Measurements from ENCODE around the gene RASL12. TPM values are rescaled to one million over a fixed set of nuclear protein-coding genes. Genes with fewer than 3 reads are reported as not detected.
"Not testable (repeated sequence)": the region's sequence is repeated elsewhere in the genome, so short reads cannot be mapped to it uniquely, and the experiment has no call there.

RASL12 gene
- total RNA-seq, 2 experiments from 2014 or later: not detected

- no peak overlapping the region for H3K4me3 Mint-ChIP-seq
- H3K9me3 Mint-ChIP-seq: no peaks in the 10 kb centered on the region
- ChIA-PET POLR2A (interaction anchor here (1.6 to 2.3 kb wide), 2 partner anchors 243 to 250 kb away, joined by 6 to 7 read pairs; partner anchors contain the start of gene RNU5B-1), CTCF (interaction anchor here (0.8 to 4.7 kb wide), 7 partner anchors 12 to 231 kb away, joined by 3 to 18 read pairs (median 6); no protein-coding TSS in a partner anchor)
- H3K27ac Mint-ChIP-seq: no peak overlapping the region
- DNase-seq: peak; percentile 66
- H3K36me3 Mint-ChIP-seq (ENCODE audit: low read depth): no peaks in the 10 kb centered on the region
- peaks cover 18% of the 10 kb centered on the region for H3K4me1 Mint-ChIP-seq
- H3K27me3 Mint-ChIP-seq: no peaks in the 10 kb centered on the region
Measured at GRCh38 chr15:65054333-65055200, 13.2 kb downstream of the RASL12 start.

GRCh38 chr15:65052956-65053355 is 14.8 kb downstream of the RASL12 start:
- CTCF ChIA-PET: interaction anchor here (0.6 to 4.7 kb wide), 3 partner anchors 26 to 49 kb away, joined by 3 to 18 read pairs (median 7); no protein-coding TSS in a partner anchor
- POLR2A ChIA-PET: interaction anchor here (0.9 to 1.2 kb wide), 2 partner anchors 133 to 252 kb away, joined by 3 to 4 read pairs; partner anchors contain the start of genes CLPX and RNU5B-1
- Mint-ChIP-seq H3K4me1 (peaks cover 22% of the 10 kb centered on the region), H3K36me3 (ENCODE audit: low read depth) (no peaks in the 10 kb centered on the region), H3K4me3 (no peak overlapping the region), H3K27ac (no peak overlapping the region), H3K9me3 (no peaks in the 10 kb centered on the region), H3K27me3 (no peaks in the 10 kb centered on the region)
- DNase-seq: no peak

GRCh38 chr15:65051266-65051665 is 16.5 kb downstream of the RASL12 start:
- Mint-ChIP-seq H3K4me3 (no peak overlapping the region), H3K27me3 (no peaks in the 10 kb centered on the region), H3K27ac (no peak overlapping the region), H3K9me3 (no peaks in the 10 kb centered on the region), H3K36me3 (ENCODE audit: low read depth) (no peaks in the 10 kb centered on the region), H3K4me1 (peaks cover 22% of the 10 kb centered on the region)
- ChIA-PET POLR2A (no interaction called here), CTCF (interaction anchor here (1.0 kb wide), 1 partner anchor 17 kb away, joined by 4 read pairs; no protein-coding TSS in a partner anchor)
- no peak for DNase-seq

- Mint-ChIP-seq H3K27ac (no peak overlapping the region), H3K27me3 (no peaks in the 10 kb centered on the region), H3K9me3 (no peaks in the 10 kb centered on the region), H3K4me1 (peaks cover 16% of the 10 kb centered on the region), H3K4me3 (no peak overlapping the region), H3K36me3 (ENCODE audit: low read depth) (no peaks in the 10 kb centered on the region)
- CTCF ChIA-PET: no interaction called here
- DNase-seq: no peak
- POLR2A ChIA-PET: interaction anchor here (1.0 kb wide), 1 partner anchor 254 kb away, joined by 5 read pairs; the partner anchor contains the start of gene RNU5B-1
Measured at GRCh38 chr15:65050270-65050669, 17.5 kb downstream of the RASL12 start.

- peak; percentile 85 for DNase-seq
- no peaks in the 10 kb centered on the region for H3K27me3 Mint-ChIP-seq
- peaks cover 15% of the 10 kb centered on the region for H3K4me1 Mint-ChIP-seq
- ChIA-PET POLR2A (interaction anchor here (0.5 to 1.6 kb wide), 4 partner anchors 15 to 255 kb away, joined by 3 to 5 read pairs (median 5); partner anchors contain the start of gene RNU5B-1), CTCF (no interaction called here)
- H3K4me3 Mint-ChIP-seq: peak overlapping the region; percentile 54
- H3K9me3 Mint-ChIP-seq: no peaks in the 10 kb centered on the region
- H3K27ac Mint-ChIP-seq: no peak overlapping the region
- H3K36me3 Mint-ChIP-seq (ENCODE audit: low read depth): no peaks in the 10 kb centered on the region
Measured at GRCh38 chr15:65049418-65049840, 18.4 kb downstream of the RASL12 start.

GRCh38 chr15:65048241-65048640 is 19.6 kb downstream of the RASL12 start:
- Mint-ChIP-seq H3K27ac (no peak overlapping the region), H3K4me3 (no peak overlapping the region), H3K4me1 (peaks cover 15% of the 10 kb centered on the region), H3K27me3 (peaks cover 2% of the 10 kb centered on the region), H3K9me3 (no peaks in the 10 kb centered on the region), H3K36me3 (ENCODE audit: low read depth) (no peaks in the 10 kb centered on the region)
- DNase-seq: no peak
- ChIA-PET CTCF (interaction anchor here (0.6 kb wide), 1 partner anchor 469 kb away, joined by 3 read pairs; no protein-coding TSS in a partner anchor), POLR2A (interaction anchor here (1.1 to 1.6 kb wide), 3 partner anchors 14 to 257 kb away, joined by 4 to 5 read pairs (median 5); partner anchors contain the start of gene RNU5B-1)

GRCh38 chr15:65044724-65045481 is 22.9 kb downstream of the RASL12 start, which contains the start of gene SLC51B:
Gene SLC51B (plus strand): TSS chr15:65045387. CDS start chr15:65050005, 4,618 bp downstream.
- DNase-seq: no peak
- CTCF ChIA-PET: interaction anchor here (1.0 kb wide), 1 partner anchor 11 kb away, joined by 3 read pairs; no protein-coding TSS in a partner anchor
- no peaks in the 10 kb centered on the region for H3K36me3 Mint-ChIP-seq (ENCODE audit: low read depth)
- H3K4me3 Mint-ChIP-seq: no peak within 1 kb of the TSS
- H3K27me3 Mint-ChIP-seq: peaks cover 11% of the 10 kb centered on the region
- no peak within 1 kb of the TSS for H3K27ac Mint-ChIP-seq
- peaks cover 7% of the 10 kb centered on the region for H3K4me1 Mint-ChIP-seq
- H3K9me3 Mint-ChIP-seq: no peaks in the 10 kb centered on the region
- POLR2A ChIA-PET: no interaction called here

- H3K4me3 Mint-ChIP-seq; POLR2A ChIA-PET; H3K36me3 Mint-ChIP-seq (ENCODE audit: low read depth); H3K27ac Mint-ChIP-seq; H3K4me1 Mint-ChIP-seq; DNase-seq; H3K9me3 Mint-ChIP-seq: not testable (repeated sequence)
- CTCF ChIA-PET: interaction anchor here (1.0 kb wide), 1 partner anchor 10 kb away, joined by 3 read pairs; no protein-coding TSS in a partner anchor
- peaks cover 11% of the 10 kb centered on the region for H3K27me3 Mint-ChIP-seq
Measured at GRCh38 chr15:65044218-65044617, 23.6 kb downstream of the RASL12 start.

GRCh38 chr15:65042776-65043327 is 24.9 kb downstream of the RASL12 start:
- ChIA-PET CTCF (interaction anchor here (1.0 to 1.8 kb wide), 3 partner anchors 9 to 44 kb away, joined by 3 to 6 read pairs (median 3); no protein-coding TSS in a partner anchor), POLR2A (interaction anchor here (1.0 kb wide), 1 partner anchor 9 kb away, joined by 4 read pairs; no protein-coding TSS in a partner anchor)
- no peak for DNase-seq
- H3K27me3 Mint-ChIP-seq: peaks cover 11% of the 10 kb centered on the region
- H3K4me1 Mint-ChIP-seq: no peaks in the 10 kb centered on the region
- no peaks in the 10 kb centered on the region for H3K36me3 Mint-ChIP-seq (ENCODE audit: low read depth)
- no peaks in the 10 kb centered on the region for H3K9me3 Mint-ChIP-seq
- no peak overlapping the region for H3K4me3 Mint-ChIP-seq
- H3K27ac Mint-ChIP-seq: no peak overlapping the region

GRCh38 chr15:65041787-65042186 is 26.0 kb downstream of the RASL12 start:
- H3K27ac Mint-ChIP-seq: no peak overlapping the region
- DNase-seq: no peak
- no peak overlapping the region for H3K4me3 Mint-ChIP-seq
- no peaks in the 10 kb centered on the region for H3K36me3 Mint-ChIP-seq (ENCODE audit: low read depth)
- H3K4me1 Mint-ChIP-seq: no peaks in the 10 kb centered on the region
- no peaks in the 10 kb centered on the region for H3K9me3 Mint-ChIP-seq
- ChIA-PET CTCF (interaction anchor here (1.8 kb wide), 1 partner anchor 13 kb away, joined by 6 read pairs; no protein-coding TSS in a partner anchor), POLR2A (interaction anchor here (1.0 kb wide), 1 partner anchor 21 kb away, joined by 3 read pairs; no protein-coding TSS in a partner anchor)
- peaks cover 11% of the 10 kb centered on the region for H3K27me3 Mint-ChIP-seq

- Mint-ChIP-seq H3K36me3 (ENCODE audit: low read depth) (no peaks in the 10 kb centered on the region), H3K9me3 (no peaks in the 10 kb centered on the region), H3K4me1 (no peaks in the 10 kb centered on the region), H3K27me3 (peaks cover 11% of the 10 kb centered on the region), H3K4me3 (no peak overlapping the region), H3K27ac (no peak overlapping the region)
- CTCF ChIA-PET: no interaction called here
- DNase-seq: no peak
- POLR2A ChIA-PET: no interaction called here
Measured at GRCh38 chr15:65040461-65040860, 27.3 kb downstream of the RASL12 start.

GRCh38 chr15:65038836-65039235 is 29.0 kb downstream of the RASL12 start:
- H3K27ac Mint-ChIP-seq: no peak overlapping the region
- H3K4me3 Mint-ChIP-seq: no peak overlapping the region
- ChIA-PET POLR2A (no interaction called here), CTCF (interaction anchor here (1.7 kb wide), 1 partner anchor 17 kb away, joined by 3 read pairs; no protein-coding TSS in a partner anchor)
- DNase-seq: no peak
- no peaks in the 10 kb centered on the region for H3K9me3 Mint-ChIP-seq
- peaks cover 11% of the 10 kb centered on the region for H3K27me3 Mint-ChIP-seq
- H3K4me1 Mint-ChIP-seq: peaks cover 1% of the 10 kb centered on the region
- no peaks in the 10 kb centered on the region for H3K36me3 Mint-ChIP-seq (ENCODE audit: low read depth)
